Activated naive CD4-positive, alpha-beta T cell treated with Interleukin-2 at 50 U/mL for 16 hours (primary cell): Measurements from ENCODE around the gene RAVER2.
A peak's percentile ranks its signal among the peaks of the same experiment; 100 is the strongest.
"Not testable (repeated sequence)": the region's sequence is repeated elsewhere in the genome, so short reads cannot be mapped to it uniquely, and the experiment has no call there.

Experiments used
- DNase-seq: peaks from one replicate; pipeline ENCODE4 v3.0.0-alpha.2; 2020

The RAVER2 gene, protein sequence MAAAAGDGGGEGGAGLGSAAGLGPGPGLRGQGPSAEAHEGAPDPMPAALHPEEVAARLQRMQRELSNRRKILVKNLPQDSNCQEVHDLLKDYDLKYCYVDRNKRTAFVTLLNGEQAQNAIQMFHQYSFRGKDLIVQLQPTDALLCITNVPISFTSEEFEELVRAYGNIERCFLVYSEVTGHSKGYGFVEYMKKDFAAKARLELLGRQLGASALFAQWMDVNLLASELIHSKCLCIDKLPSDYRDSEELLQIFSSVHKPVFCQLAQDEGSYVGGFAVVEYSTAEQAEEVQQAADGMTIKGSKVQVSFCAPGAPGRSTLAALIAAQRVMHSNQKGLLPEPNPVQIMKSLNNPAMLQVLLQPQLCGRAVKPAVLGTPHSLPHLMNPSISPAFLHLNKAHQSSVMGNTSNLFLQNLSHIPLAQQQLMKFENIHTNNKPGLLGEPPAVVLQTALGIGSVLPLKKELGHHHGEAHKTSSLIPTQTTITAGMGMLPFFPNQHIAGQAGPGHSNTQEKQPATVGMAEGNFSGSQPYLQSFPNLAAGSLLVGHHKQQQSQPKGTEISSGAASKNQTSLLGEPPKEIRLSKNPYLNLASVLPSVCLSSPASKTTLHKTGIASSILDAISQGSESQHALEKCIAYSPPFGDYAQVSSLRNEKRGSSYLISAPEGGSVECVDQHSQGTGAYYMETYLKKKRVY

DNA sequence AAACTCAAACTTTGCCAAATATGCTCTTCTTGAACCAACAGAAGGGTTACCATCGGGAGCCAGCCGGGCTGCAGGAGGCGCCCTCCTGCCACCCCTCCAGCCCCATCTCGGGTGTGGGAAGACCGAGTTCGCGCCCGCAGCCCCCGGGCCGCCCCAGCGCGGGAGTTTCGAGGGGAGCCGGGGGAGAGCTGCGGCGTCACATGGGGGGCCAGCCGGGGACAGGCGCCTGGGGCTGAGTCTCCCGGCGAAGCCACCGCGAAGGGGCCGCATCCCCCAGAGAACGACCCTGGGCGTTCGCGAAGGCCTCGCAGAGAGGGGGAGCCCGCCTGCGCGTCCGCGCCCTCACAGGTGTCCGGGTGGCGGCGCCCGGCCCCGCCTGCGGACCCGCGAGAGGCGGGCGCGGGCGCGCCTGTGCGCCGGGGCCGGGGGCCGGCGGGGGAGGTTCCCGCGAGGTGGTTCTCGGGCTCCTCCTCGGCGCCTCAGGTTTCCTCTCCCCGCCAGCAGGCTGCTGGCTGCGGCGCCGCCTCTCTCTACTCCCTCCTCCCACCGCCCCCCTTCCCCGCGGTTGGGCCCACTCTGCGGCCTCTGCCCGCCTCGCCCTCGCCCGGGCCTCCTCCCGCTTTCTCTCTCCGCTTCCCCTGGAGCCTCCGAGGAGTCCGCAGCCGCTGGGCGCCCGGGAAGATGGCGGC is at the start of gene RAVER2:
Gene RAVER2 (plus strand): TSS at position 584 of the 689 bp plus-strand sequence. CDS start 98 bp downstream, at position 682.
- peak; percentile 64 for DNase-seq

DNA sequence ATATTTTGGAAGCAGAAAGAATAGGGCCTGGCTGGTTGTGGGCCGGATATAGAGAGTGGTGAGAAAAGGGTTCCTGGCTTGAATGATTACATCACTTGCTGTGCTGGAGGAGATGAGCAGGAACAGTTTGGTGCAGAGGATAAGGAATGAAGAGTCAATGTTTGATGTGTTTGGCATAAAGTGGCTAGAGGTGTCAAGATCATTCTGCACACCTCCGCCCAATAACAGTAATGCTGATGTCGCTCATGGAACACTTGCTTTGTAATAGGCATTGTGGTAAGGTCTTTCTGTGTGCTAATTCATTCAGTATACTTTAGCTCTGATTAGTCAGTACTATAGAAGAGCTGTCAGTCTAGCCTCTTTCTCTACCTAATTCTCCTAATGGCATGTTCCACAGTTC is 48.0 kb upstream of the RAVER2 start:
- no peak for DNase-seq

DNA sequence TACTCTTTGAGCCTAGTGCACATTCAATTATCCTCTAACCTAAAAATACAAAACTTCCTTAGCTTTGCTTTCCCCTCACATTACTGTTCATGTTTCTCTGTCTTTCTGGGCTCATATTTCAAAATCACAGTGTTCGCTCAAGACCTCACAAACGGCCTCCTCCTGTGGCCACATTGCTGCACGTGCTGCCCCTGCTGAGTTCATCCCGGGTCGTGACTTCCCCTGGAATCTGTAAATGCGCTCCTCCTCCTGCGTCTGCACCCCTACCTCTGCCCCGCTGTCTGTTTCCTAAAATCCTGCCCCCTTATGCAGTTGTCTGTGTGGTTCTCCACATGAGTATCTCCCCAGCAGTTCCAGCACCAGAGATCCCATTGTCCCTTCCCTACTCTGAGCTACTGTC is 45.5 kb upstream of the RAVER2 start:
- no peak for DNase-seq

DNA sequence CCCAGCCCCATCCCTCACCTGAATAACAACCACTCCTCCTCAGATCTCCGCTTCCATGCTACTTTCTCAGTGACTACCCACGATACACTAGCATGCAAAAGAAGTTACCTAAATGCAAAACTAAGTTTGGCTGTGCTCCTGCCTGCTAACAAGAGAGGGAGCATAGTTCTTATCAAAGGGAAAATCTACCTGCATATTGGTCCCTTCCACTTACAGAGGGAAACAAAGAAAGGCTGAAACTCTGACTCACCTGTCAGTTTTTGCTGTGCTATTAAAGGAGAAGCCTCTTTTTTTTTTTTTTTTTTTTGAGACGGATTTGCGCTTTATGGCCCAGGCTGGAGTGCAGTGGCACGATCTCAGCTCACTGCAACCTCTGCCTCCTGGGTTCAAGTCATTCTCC is 43.8 kb upstream of the RAVER2 start:
- DNase-seq = no peak

DNA sequence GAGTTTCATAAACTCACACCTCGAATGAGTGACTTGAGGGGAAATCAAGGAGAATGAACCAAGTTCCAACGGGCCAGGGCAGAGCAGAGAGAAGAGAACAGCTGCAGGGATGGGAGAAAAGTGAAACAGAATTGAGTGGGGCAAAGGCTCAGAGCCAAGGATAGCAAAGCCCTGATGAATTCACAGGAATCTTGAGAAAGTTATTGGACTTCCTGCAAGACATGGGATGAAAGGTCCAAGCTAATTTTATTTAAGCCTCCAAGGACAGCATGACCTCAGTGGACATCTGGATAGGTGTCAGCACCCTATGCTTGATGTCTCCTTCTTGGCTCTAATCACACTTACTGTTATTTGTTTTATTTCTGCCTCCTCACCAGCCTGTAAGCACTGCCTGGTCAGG is 43.0 kb upstream of the RAVER2 start:
- DNase-seq = no peak

DNA sequence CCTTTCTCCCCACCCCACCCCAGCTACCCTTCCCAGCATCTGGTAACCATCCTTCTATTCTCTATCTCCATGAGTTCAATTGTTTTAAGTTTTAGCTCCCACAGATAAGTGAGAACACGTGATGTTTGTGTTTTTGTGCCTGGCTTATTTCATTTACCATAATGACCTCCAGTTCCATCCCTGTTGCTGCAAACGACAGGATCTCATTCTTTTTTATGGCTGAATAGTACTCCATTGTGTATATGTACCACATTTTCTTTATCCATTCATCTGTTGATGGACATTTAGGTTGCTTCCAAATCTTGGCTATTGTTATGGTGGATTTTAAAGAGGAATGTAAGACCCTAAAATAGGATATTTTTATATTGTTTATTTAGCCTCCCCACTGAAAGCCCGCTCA is 42.2 kb upstream of the RAVER2 start:
- DNase-seq = not testable (repeated sequence)

DNA sequence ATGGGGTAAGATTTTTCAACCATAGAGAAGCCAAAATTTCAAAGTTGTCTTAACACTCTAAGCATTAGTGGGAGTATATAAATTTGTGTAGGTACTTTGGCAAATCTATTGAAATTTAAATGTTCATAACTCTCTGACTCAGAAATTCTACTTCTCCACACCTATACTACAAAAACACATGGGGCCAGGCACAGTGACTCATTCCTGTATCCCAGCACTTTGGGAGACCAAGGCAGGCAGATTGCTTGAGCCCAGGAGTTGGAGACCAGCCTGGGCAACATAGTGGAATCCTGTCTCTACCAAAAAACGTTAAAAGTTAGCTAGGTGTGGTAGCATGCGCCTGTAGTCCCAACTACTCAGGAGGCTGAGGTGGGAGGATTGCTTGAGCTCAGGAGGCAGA is 41.3 kb upstream of the RAVER2 start:
- DNase-seq = no peak

DNA sequence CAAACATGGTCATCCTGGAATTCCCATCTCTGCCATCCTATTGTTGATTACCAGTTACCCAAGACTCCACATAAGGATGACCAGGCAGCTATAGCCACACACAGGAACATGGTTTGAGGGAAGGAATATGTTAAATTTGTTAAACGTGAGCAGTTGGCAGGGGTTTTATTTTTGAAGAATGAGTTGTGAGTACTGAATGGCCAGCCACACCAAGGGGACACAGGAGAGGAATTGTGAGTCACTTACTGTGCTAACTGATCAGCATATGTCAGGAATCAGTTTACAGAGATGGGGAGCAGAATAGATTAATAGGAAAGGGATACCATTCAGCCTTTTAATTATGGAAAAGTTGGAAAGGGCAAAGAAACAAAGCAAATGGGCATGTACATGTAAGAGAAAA is 39.3 kb upstream of the RAVER2 start:
- DNase-seq = no peak

DNA sequence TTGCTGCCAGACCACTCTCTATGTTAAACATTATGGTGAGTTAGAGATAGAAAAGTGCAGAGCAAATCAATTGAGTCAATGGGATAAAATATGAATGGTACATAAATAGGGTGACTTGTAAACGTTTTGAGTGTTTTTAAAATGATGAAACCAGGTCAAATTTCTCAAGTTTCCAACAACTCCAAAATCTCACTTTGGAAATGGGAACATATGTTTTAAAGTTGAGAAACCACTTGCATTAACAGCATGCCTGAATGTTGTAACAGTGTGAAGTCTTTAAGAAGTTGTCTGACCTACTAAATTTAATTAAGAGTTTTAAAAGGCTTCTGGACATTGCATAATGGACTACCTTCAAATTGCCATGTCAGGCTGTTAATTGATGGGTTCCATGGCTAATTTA is 33.6 kb upstream of the RAVER2 start:
- no peak for DNase-seq

DNA sequence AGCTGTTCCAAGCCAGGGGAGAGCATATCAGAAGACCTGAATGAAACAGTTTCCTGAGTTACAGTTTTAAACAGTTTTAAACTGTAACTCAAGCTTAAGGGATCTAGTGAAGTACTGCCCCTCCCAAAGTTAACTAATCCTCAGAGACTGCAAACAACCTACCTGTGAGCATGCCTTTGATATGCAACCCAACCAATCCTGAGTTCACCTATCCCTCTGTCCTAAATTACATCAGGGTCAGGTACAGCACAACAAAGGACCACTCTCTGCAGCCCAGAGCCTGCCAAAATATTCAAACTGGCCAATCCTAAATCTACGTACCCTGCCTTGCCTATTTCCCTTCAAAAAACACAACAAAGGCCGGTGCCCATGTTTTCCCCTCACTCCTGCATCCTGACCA is 32.8 kb upstream of the RAVER2 start:
- DNase-seq = no peak

DNA sequence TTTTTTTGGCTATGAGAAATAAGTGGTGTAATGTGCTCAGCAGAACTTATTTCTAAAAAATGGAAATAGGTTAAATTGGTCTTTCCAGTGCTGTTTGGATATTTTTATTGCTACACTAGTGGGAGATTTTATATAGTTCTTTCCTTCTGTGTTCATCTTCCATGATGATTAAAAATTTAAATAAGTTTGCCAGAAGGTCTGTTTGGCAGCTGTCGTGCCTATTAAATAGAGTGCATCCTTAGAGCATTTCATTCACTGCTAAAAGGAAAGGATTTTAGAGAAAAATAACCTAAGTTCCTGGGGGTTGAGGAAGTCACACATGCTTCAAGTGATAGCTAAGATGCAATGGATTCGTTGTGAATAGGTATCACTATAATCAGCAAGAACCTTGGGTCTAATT is 29.7 kb upstream of the RAVER2 start:
- no peak for DNase-seq

DNA sequence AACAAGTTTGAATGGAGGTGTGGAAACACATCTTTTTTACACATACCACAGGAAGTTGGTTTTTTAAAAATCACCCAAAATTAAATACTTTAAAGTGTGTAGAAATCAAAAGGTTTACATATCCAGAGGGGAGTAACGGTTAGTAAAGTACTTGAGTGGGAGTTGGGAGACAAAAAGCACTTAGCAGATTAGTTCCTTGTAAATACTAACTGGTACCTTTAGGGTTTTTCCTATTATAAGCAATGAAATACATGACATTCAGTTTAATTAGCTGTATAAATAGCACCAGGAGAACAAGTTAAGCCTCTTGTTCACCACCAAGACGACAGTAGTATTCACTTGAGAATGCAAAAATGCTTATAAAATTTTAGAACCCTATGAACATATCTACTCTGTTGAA is 23.7 kb upstream of the RAVER2 start:
- DNase-seq = no peak

DNA sequence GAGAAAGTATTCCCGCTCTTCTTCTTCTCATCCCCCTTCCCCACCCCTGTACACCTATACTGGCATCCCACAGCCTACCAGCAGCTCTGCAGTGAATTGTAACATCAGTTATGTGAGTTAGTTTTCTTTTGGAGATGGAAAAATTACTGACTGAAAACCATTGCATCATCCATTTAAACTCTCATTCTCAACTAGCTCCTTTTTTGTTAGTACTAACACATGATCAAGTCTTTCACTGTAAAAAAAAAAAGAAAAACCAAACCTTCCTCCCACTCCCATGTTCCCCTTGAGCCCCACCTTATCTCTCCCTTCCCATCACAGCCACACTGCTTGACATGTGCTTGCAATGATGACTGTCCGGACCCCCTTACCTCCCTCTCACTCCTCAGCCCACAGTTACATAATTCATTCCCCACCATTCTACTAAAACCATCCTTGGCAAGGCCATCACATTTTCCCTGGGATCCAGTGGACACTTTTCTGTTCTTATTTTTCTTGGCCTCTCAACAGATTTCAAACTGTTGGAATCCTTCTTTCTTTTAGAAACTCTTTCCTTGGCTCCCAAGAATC is 23.2 kb upstream of the RAVER2 start:
- no peak for DNase-seq

DNA sequence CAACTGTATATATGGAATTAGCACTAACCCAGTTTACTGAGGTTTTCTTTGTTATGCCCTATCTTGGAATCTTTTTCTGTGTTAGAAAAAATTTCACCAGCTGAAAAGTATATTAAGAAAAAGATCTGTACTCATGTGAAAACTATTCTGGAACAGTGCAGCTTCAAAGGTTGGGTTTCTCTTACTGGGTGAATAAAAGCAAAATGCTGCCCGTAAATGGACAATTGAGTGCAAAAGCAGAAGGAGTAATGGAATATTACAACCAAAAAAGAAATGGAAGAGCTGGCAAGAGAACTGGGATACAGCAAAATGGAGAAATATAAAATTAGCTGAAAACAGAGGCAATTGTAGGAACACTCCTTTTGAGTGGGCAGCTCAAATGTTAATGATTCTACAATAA is 17.0 kb upstream of the RAVER2 start:
- no peak for DNase-seq

DNA sequence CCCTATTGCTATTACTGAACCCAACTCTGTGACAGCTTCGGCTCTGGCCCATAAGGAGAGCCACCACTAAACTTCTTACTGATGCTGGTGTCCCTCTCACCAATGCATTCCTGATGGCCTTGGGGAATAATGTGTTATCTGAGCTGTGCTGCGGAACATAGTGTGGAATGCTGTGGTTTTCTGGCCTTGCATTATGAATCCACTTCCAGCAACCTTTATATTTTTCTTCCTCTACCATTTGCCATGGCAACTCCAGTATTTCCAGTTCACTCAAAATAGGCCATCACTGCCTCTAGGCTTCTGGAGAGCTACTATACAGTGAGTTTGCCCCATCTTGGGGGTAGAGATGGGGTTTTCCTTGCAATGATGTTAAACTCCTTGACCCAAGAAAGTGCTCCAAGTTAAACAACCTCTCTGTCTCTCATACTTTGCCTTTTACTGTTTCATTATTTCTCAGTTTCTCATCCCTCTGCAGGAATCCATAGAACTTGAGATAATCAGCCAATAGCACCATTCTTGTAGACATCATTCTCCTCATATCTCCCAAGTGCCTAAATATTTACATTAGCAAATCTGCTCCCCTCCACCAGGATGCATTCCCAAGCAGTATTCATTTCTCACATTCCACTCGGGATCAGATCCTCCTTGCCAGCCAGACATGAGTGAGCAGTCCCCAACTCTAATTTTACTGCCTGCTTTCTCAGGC is 11.1 kb upstream of the RAVER2 start:
- no peak for DNase-seq

DNA sequence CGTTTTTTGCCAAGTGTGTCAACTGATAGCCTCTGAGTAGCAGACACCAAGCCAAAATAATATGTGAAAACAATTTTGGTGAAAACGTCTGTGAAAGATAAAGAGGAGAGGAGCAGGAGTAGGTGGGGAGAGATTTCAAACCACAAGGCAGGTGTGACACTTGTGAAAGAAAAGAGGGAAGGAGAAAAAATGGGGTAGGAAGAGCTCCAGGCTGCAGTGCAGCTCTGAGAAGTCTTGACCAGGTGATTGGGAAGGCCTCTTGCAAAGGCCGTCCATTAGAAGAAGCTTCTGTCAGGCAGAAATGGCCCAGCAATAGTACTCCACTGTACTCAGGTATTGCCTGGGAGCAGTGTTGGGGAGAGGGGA is 10.6 kb upstream of the RAVER2 start:
- DNase-seq = no peak

DNA sequence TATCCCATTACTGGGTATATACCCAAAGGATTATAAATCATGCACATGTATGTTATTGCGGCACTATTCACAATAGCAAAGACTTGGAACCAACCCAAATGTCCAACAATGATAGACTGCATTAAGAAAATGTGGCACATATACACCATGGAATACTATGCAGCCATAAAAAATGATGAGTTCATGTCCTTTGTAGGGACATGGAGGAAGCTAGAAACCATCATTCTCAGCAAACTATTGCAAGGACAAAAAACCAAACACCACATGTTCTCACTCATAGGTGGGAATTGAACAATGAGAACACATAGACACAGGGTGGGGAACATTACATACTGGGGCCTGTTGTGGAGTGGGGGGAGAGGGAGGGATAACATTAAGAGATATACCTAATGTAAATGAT is 4.2 kb upstream of the RAVER2 start:
- DNase-seq = not testable (repeated sequence)

DNA sequence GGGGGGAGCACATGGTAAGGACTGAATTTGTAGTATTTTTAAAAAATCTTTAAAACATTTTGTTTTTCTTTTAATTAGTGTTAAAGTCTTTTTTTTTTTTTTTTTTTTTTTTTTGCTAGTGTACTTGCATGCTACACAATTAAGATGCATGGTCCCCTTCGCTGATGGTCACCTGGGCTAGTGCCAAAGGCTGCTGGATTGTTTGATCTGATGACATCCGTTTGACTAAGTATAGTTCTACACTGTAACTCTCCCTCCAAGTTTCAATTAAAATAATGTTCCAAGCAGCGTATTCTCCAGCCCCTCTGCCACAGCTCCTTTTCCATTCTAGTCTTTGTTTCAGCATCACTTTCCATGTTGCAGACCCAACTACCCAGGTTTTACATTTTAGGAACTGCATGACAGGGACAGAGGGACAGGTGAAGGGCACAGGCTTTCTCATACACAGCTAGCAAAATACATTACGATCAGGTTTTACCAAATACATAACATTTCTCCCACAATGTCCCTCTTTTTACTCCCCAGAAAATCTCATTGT is 852 bp upstream of the RAVER2 start:
- no peak for DNase-seq

DNA sequence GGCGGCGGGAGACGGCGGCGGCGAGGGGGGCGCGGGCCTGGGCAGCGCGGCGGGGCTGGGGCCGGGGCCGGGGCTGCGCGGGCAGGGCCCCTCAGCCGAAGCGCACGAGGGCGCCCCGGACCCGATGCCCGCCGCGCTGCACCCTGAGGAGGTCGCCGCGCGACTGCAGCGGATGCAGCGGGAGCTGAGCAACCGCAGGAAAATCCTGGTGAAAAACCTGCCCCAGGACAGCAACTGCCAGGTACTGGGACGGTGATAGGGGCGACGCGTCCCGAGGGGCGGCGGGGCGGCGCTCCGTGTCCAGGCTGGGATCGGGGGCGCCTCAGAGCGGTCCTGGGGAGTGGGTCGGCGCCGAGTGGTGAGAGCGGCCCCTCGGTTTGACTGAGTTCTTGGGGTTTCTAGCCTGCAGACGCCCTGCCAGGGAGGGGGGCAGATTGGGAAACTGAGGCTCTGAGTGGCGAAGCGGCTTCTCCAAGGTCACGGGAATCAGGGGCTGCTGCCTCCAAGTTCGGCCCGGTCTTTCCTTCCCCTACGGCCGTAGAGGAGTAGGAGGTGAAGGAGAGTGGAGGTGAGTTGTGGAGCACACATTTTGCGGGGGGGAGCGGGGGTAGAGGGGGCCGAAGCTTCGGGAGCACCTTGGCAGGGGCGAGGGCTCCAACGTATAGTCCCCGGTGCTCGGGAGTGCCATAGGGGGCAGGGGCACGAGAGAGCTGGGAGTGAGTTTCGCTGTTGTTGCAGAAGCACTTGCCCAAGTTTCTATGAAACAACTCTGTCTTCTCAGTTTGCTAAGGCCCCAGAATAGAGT is 508 bp downstream of the RAVER2 start:
- DNase-seq = peak; percentile 6

DNA sequence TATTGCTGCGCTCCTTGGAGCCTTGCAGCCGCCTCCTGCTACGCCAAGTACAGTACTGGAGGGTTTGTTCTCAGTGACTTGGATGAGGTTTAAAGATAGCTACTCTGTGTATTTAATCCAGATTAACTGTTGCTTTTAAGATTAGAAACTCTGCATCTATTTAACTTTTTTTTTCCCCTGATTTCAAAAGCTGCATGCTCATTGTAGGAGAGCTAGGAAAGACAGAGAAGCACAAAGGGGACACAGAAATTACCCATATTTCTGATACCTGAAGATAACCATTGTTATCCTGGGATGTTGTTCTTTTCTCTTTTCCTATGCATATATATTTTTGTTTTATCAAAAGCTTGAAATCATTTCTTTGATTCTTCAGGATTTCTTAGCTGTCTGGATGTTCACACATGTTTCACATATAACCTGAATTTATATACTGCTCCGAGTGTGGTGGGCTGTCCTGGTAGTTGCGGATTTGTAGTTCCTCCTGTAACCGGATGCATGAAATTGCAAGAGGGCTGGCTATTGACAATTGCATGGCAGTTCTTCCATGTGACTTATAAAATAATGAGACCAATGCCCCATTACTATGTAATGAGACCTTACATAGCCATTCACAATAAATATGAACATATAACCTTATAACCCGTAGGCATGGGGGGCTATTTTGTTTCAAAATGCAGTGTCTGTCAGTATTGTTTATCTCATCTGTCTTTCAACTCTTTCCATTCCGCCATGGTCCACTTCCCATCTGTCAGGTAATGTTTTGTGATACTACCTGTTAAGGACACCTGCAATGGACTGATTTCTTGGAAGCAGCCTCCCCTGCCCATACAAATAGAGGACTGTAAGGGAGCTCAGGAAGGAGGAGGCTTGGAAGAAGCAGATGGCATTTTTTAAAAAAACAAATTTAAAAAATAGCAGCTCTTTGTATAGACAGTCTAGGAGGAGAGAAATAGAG is 1.4 kb downstream of the RAVER2 start:
- DNase-seq = no peak

DNA sequence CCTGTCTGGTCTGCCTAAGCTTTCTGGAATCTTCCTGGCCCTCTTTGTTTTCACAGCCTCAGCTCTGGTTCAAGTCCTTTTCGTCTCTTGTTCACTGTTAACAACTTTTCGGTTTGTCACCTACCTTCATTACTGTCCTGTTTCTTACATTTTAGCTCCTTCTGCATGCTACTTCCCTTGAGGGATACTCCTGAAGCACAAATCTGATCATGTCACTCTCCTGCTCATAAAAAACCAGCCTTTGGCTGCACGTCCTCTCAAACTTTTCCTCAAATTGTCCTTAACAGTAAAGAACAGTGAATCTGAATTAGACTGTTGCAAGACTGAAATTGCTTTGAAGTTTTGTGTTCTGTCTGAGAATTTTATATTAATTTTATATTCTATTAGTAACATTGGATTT is 3.3 kb downstream of the RAVER2 start:
- no peak for DNase-seq
